NCI-H1930 (cell line): ENCODE measurements around the gene SLC44A5.

Experiments
- DNase-seq, 2 experiments: peaks; one replicate each; lab custom pipeline; 2025; lab: John Stamatoyannopoulos, UW

SLC44A5 gene

GRCh38 chr1:75588779-75589475, 22.0 kb downstream of the SLC44A5 start:
- no peak for DNase-seq

DNA sequence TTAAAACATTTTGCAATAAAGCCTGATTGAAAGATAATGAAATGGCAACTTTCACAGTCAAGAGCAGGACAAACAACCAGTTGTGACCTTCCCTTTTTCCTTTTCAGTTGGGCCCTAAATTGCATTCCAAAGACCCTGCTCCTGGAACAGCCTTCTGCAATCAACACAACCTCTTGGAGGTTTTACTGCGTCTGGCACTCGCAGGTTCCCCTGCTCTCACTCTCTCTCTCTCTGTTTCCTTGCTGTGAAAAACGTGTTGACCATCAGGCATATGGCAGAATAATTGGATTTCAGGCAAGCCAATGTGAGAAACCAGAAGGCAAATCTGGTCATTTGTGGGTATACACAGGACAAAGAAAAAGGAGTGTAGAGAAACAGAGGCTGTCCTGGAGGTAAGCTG, 23.2 kb downstream of the SLC44A5 start:
- no peak for DNase-seq

DNA sequence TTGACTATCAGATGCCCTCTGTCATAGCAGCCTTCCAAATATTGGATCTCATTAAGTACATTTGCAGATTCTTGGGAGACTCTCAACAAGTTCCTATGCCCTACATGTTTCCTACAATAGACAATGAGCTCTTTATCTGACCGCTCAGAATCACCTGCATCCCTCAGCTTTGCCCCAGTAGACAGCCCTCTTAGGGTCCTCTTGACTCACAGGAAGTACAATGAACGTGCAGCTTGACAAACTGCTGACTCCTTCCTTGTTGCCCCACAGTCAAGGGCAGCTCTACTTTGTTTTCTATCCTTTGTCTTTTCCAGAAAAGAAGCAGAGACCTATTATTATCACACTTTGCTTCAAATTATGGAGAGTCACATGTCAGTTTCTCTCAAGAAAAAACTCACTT, 27.6 kb downstream of the SLC44A5 start:
- DNase-seq = no peak

GRCh38 chr1:75582725-75583261, 28.1 kb downstream of the SLC44A5 start:
- DNase-seq = no peak

- no peak for DNase-seq
These were observed 31.9 kb downstream of the SLC44A5 start for GRCh38 chr1:75579046-75579445.

- no peak for DNase-seq
These were observed 35.1 kb downstream of the SLC44A5 start for GRCh38 chr1:75575837-75576236.

- DNase-seq = no peak
These were observed 43.7 kb downstream of the SLC44A5 start for GRCh38 chr1:75567191-75567590.

GRCh38 chr1:75559800-75560199, 51.1 kb downstream of the SLC44A5 start:
- DNase-seq = no peak

- no peak for DNase-seq
These were observed 51.8 kb downstream of the SLC44A5 start for GRCh38 chr1:75559136-75559535.

DNA sequence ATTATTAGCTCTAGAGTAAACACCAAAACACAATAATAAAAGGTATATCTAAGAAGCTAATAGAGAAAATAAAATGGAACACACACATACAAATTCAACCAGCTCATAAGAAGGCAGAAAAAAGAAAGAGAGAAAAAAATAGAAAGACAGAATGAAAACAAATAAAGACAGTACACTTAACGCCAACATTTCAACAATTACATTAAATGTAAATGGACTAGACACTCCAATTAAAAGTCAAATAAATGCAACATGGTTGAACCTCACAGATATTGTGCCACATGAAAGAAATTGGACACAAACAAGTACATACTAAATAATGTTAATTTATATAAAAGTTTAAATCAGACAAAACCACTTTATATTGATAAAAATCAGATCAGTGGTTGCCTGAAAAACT, 56.0 kb downstream of the SLC44A5 start:
- DNase-seq = no peak

- DNase-seq = no peak
These were observed 56.7 kb downstream of the SLC44A5 start for GRCh38 chr1:75554181-75554580.

DNA sequence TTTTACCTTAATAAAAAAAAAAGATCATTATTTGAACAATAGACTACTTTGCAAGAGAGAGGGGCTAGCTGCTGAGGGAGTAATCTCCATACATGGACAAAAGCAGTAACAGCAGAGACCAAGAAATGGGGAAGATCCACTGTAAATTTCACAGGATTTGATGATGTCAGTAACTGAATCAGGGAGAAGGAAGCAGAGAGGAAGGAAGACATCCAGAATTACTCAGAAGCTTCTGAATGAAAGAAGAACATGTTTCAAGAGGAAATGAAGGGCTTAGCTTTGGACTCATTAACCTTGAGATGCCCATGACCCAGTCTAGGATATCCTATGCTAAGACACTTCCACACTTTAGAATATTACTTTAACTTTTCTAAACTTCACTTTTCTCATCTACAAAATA, 60.4 kb downstream of the SLC44A5 start:
- DNase-seq = no peak

DNA sequence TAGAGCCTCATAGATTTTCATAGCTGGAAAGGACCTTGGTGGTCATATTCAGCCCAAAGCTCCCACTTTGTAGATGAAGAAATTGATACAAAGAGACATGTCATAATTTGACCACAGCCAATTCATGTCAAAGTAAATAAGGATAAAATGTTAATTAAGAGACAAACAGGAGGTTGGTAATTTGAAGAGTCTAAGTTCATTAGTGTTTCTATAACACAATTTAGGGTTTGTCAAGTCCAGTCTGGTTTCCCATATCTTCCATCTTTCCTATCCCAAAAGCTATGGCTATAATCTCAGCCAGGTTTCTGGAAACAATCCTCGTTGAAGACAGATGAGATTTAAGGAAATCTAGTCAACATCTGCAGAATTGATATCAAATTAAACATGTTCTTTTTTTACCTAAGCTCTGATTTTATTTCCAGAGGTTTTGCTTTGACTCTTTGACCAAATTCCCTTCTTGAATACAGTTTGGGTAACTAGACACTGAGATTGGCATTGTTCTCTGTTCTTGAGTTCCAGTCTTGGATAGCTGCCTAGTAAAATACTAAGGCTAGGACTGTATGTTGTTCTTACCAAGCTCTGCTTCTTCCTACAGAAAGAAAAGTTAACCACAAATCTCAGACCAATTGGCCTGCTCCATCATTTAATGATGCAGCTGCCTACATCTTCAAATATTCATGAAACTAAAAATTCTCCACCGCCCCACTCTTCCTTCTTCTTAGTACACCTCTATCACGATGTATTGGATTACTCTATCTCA, 62.0 kb downstream of the SLC44A5 start:
- DNase-seq = no peak

DNA sequence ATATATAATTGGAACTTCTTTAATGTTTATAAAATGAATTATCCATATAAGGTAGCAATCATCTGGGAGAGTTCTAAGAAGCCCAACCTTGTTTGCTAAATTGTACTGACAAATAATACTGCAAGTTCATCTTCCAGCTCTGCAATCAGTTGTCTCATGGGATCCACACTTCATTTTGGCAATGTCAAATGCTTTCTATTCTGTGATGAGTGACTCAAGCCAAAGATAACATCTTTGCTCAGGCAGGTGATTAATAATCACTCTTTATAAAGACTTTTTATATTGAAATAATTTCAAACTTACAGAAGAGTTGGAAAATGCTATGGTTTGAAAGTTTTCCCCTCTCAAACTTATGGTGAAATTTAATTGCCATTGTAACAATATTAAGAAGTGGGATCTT, 67.2 kb downstream of the SLC44A5 start:
- no peak for DNase-seq

DNA sequence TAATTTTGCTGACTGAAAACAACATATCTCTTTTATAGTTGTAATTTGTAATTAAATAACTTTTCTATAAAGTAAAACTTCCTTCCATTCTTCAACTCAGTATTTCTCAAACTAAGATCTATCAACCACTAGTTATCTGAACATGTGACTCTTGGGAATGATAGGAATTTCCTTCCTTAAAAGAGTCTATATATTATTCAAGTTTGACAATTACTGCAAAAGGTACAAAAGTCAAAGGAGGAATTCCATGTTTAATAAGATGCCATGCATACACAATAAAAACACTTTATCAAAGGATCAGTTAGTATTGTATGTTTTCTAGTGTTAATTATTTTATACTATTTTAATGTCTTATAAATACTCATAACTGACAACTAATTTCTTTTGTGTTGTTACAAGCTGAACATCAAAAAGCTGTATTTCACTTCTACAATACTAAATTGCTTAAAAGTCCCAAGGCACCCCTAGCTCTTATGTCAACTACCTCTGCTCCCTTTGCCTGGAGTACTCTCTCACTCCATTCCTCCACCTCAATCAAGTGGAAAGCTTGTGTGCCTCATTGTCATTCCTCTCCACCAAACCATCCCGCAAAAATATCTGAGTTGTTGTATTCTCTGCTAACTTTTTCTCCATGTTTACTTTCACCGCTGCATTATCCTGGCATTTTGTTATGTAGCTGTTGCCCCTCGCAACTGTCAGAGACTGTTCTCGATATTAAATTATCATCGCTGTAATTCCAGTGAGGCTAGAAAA, 67.9 kb downstream of the SLC44A5 start:
- no peak for DNase-seq

DNA sequence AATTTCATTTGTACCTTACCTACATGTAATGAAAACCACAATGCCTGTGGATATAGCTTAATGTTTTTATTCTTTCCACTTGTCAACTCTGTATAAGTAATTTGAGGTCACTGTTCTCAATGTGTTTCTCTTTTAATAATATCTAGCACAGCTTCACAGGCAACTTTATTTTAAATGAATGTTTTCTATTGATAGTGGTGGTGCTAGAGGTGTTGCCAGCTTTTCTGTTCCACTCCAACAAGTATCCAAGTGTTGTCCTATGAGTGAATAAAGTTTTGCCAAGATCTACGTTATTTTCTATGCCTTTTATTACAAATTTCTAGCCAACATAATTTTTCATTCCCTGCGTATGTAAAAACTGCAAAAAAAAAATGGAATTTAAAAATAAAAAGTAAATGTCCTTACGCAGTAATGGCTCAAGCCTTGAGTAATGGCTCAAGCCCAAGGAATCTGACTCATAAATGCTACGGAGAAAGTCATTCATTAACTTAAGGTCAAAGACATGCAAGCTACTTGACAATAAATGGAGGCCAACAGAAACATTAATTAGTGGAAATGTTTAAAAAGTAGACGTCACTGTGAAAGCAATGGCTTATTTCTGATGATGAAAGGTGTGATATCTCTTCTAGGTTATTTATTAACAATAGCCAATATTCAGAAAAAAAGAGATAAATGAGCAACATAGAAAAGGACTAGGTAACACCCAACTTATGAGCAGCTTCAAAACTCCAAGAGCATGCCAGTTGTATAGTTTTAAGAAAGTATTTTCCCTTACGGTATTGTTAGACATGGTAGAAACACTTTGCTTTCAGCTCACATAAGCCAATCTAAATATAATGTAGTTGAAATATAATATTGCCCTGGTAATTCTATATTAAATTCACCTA, 71.4 kb downstream of the SLC44A5 start:
- DNase-seq = no peak

GRCh38 chr1:75533085-75533484, 77.8 kb downstream of the SLC44A5 start:
- no peak for DNase-seq

DNA sequence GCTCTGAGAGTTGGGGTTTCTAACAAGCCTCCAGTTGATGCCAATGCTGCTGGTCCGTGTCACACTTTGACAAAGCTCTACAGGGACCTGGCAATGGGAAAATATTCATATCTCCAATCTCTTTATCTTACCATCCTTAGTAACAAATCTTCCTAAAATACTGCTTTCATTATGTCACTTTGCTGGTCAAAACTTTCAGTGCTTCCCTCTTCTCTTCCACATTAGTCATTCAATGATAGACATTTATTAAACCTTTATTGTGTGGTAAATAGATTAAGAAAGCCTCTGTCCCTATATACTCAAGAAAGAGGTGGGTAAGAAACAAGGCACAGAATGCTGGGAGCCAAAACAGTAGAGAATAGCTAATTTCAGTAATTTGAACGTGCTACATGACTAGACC, 79.3 kb downstream of the SLC44A5 start:
- DNase-seq = no peak

- no peak for DNase-seq
These were observed 81.4 kb downstream of the SLC44A5 start for GRCh38 chr1:75529488-75529887.

DNA sequence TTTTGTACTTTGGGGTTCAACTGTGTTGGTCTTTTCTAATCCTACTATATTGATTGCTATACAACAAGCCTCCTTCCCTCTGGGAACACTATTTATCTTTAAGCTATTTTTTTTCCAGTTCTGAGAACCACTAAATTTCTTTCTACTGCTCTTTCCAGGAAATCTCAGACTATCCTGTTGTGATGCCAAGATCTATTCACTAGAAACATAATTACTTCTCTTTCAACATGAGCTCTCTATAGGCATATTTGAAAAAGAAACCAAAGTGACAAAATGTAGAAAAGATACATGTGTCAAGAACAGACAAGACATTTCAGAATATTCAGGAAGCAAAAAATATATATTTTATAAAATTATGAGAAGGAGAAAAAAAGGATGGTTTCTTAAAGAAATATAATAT, 82.9 kb downstream of the SLC44A5 start:
- no peak for DNase-seq

- DNase-seq = no peak
These were observed 88.5 kb downstream of the SLC44A5 start for GRCh38 chr1:75522389-75522788.

- DNase-seq = no peak
These were observed 89.3 kb downstream of the SLC44A5 start for GRCh38 chr1:75521658-75522057.
